Stomach (tissue), 4 donors: ENCODE data around the gene RAPGEF1.

Source experiments
- POLR2A ChIP-seq, 4 donors: fragments of 450-650 bp; IDR thresholded peaks; one replicate each; pipeline ENCODE4 v1.6.1; 2016; ENCODE audit warnings: antibody characterized with exemption in 4 of 4, control low read depth in 2 of 4, mild to moderate bottlenecking in 1 of 4, moderate library complexity in 1 of 4
- POLR2AphosphoS5 ChIP-seq, 3 donors: sonication (generic); formaldehyde crosslinking; IDR thresholded peaks; one replicate each; pipeline ENCODE4 v1.6.1; 2016; ENCODE audit warnings: antibody characterized with exemption in 3 of 3
- TF ChIP-seq, protein P1 (sequence below), 7 experiments: fragments of 450-650 bp in 4 of 7; fragments of 200-600 bp in 3 of 7; sonication (generic) in 3 of 7; IDR thresholded peaks; one replicate each; pipeline ENCODE4 v1.5.1; 2016 to 2019; ENCODE audit warnings: antibody characterized with exemption in 7 of 7, control low read depth in 2 of 7, mild to moderate bottlenecking in 1 of 7

DNA sequence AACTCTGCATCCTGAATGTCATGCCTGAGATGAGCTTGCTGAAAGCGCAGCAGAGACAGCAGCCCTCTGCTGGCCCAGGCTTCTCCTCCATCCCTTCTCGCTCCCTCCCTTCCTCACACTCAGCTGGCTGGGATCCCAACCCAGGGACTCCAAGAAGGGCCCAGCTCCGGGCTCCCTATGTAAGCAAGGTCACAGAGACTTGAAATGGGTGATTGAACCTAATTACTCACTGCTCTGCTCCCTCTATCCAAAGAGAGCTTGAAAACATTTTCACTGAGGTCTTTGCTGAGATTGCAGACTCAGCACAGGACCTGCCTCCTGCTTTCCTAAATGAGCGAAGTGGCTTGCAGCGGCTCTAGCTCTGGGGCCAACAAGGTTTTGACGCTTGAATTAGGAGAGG lies 42.8 kb downstream of the RAPGEF1 start:
- TF ChIP-seq, protein P1, sequence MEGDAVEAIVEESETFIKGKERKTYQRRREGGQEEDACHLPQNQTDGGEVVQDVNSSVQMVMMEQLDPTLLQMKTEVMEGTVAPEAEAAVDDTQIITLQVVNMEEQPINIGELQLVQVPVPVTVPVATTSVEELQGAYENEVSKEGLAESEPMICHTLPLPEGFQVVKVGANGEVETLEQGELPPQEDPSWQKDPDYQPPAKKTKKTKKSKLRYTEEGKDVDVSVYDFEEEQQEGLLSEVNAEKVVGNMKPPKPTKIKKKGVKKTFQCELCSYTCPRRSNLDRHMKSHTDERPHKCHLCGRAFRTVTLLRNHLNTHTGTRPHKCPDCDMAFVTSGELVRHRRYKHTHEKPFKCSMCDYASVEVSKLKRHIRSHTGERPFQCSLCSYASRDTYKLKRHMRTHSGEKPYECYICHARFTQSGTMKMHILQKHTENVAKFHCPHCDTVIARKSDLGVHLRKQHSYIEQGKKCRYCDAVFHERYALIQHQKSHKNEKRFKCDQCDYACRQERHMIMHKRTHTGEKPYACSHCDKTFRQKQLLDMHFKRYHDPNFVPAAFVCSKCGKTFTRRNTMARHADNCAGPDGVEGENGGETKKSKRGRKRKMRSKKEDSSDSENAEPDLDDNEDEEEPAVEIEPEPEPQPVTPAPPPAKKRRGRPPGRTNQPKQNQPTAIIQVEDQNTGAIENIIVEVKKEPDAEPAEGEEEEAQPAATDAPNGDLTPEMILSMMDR (IDR thresholded peaks at IDR 0.05): no peak
- TF ChIP-seq POLR2A (IDR thresholded peaks at IDR 0.05) (no peak), POLR2AphosphoS5 (IDR thresholded peaks at IDR 0.05) (no peak)
